Neural cell (in vitro differentiated cells): ENCODE results near the gene MAP2K7. TPM values are rescaled to one million over a fixed set of nuclear protein-coding genes. Genes with fewer than 3 reads are reported as not detected.

Source experiments
- H2AFZ ChIP-seq: fragments of 200-600, 300-800 bp; sonication (generic), shearing (Covaris generic); 2 replicates; pipeline ENCODE4 v1.6.0; 2014; ENCODE audit warnings: low read depth, mild to moderate bottlenecking, antibody characterized with exemption, low read length, moderate library complexity
- H3F3A ChIP-seq: fragments of 200-600 bp; shearing (Covaris generic); 2 replicates; pipeline ENCODE4 v1.6.1; 2016; ENCODE audit warnings: mild to moderate bottlenecking, moderate library complexity, mixed read lengths, antibody characterized with exemption, low read length; ENCODE audit not compliant: insufficient read depth, poor library complexity, severe bottlenecking
- H3K27ac ChIP-seq: fragments of 200-600, 300-800 bp; sonication (generic), shearing (Covaris generic); 2 replicates; pipeline ENCODE4 v1.5.1; 2014; ENCODE audit warnings: mild to moderate bottlenecking, low read length, moderate library complexity
- H3K27me3 ChIP-seq: fragments of 300-800, 200-600 bp; sonication (generic), shearing (Covaris generic); 2 replicates; pipeline ENCODE4 v1.6.0; 2014; ENCODE audit warnings: mild to moderate bottlenecking, low read depth, low read length, moderate library complexity; ENCODE audit not compliant: insufficient read depth
- H3K36me3 ChIP-seq: fragments of 300-800, 200-600 bp; sonication (generic), shearing (Covaris generic); 2 replicates; pipeline ENCODE4 v1.5.1; 2014; ENCODE audit warnings: mild to moderate bottlenecking, antibody characterized with exemption, low read length, moderate library complexity; ENCODE audit not compliant: insufficient read depth
- H3K4me2 ChIP-seq: fragments of 300-800, 200-600 bp; sonication (generic), shearing (Covaris generic); 2 replicates; pipeline ENCODE4 v1.6.0; 2014; ENCODE audit warnings: mild to moderate bottlenecking, low read length
- H3K4me3 ChIP-seq: fragments of 300-800, 200-600 bp; sonication (generic), shearing (Covaris generic); 2 replicates; pipeline ENCODE4 v1.5.1; 2014; ENCODE audit warnings: mild to moderate bottlenecking, low read length, moderate library complexity
- H3K79me2 ChIP-seq: fragments of 200-600 bp; shearing (Covaris generic); replicated peaks from 2 replicates; pipeline ENCODE4 v1.6.0; 2014; ENCODE audit warnings: mild to moderate bottlenecking, low read length, moderate library complexity; ENCODE audit not compliant: insufficient read depth
- H3K9ac ChIP-seq: fragments of 300-800, 200-600 bp; sonication (generic), shearing (Covaris generic); 2 replicates; pipeline ENCODE4 v1.6.1; 2016; ENCODE audit warnings: mild to moderate bottlenecking, low read length, mixed read lengths
- H3K9me2 ChIP-seq: fragments of 200-600 bp; shearing (Covaris generic); 2 replicates; pipeline ENCODE4 v1.6.1; 2016; ENCODE audit warnings: mild to moderate bottlenecking, low read length, mixed read lengths; ENCODE audit not compliant: insufficient read depth
- H3K9me3 ChIP-seq: fragments of 200-600, 300-800 bp; sonication (generic), shearing (Covaris generic); 2 replicates; pipeline ENCODE4 v1.6.1; 2016; ENCODE audit warnings: mild to moderate bottlenecking, mixed run types, low read length, moderate library complexity, mixed read lengths
- H4K20me1 ChIP-seq: fragments of 200-600 bp; shearing (Covaris generic); 2 replicates; pipeline ENCODE4 v1.6.1; 2016; ENCODE audit warnings: mild to moderate bottlenecking, mixed run types; ENCODE audit not compliant: insufficient read depth
- EP300 ChIP-seq: fragments of 450-650 bp; conservative IDR thresholded peaks from 2 replicates; pipeline ENCODE4 v1.6.1; 2014; ENCODE audit warnings: antibody characterized with exemption, mild to moderate bottlenecking, moderate library complexity; ENCODE audit not compliant: poor library complexity, severe bottlenecking
- EZH2 ChIP-seq: fragments of 200-600, 300-800 bp; shearing (Covaris generic), sonication (generic); IDR thresholded peaks from 2 replicates; pipeline ENCODE4 v1.6.1; 2014; ENCODE audit warnings: antibody characterized with exemption, low read length, borderline replicate concordance, mild to moderate bottlenecking; ENCODE audit not compliant: insufficient read depth, poor library complexity, severe bottlenecking
- MXI1 ChIP-seq: fragments of 450-650 bp; conservative IDR thresholded peaks from 2 replicates; pipeline ENCODE4 v1.6.1; 2014; ENCODE audit warnings: antibody characterized with exemption, mild to moderate bottlenecking; ENCODE audit not compliant: poor library complexity, severe bottlenecking
- POLR2AphosphoS5 ChIP-seq: IDR thresholded peaks from 2 replicates; pipeline ENCODE4 v1.6.1; 2012
- RAD21 ChIP-seq: fragments of 450-650 bp; conservative IDR thresholded peaks from 2 replicates; pipeline ENCODE4 v1.6.1; 2014; ENCODE audit warnings: antibody characterized with exemption, mild to moderate bottlenecking, moderate library complexity
- SMC3 ChIP-seq: fragments of 450-650 bp; conservative IDR thresholded peaks from 2 replicates; pipeline ENCODE4 v1.6.1; 2014; ENCODE audit warnings: antibody characterized with exemption, mild to moderate bottlenecking, moderate library complexity; ENCODE audit not compliant: poor library complexity
- TAF1 ChIP-seq: IDR thresholded peaks from 2 replicates; pipeline ENCODE4 v1.6.1; 2012; ENCODE audit warnings: low read depth
- polyA plus RNA-seq: library from polyadenylated mRNA; depleted of rRNA; stranded (reverse); fragments of >200 nt; gene quantifications from 2 replicates; pipeline ENCODE4 v1.2.3, GENCODE V29; 2014
- TF ChIP-seq, protein P1 (sequence below): fragments of 450-650 bp; IDR thresholded peaks from 2 replicates; pipeline ENCODE4 v1.5.1; 2014; ENCODE audit warnings: antibody characterized with exemption, mild to moderate bottlenecking, moderate library complexity; ENCODE audit not compliant: poor library complexity, severe bottlenecking
- TF ChIP-seq, protein P2 (sequence below): IDR thresholded peaks from 2 replicates; pipeline ENCODE4 v1.6.1; 2012; ENCODE audit warnings: borderline replicate concordance

Gene MAP2K7
- polyA plus RNA-seq, 1 donor from 2014 or later, result 9.2 TPM

DNA sequence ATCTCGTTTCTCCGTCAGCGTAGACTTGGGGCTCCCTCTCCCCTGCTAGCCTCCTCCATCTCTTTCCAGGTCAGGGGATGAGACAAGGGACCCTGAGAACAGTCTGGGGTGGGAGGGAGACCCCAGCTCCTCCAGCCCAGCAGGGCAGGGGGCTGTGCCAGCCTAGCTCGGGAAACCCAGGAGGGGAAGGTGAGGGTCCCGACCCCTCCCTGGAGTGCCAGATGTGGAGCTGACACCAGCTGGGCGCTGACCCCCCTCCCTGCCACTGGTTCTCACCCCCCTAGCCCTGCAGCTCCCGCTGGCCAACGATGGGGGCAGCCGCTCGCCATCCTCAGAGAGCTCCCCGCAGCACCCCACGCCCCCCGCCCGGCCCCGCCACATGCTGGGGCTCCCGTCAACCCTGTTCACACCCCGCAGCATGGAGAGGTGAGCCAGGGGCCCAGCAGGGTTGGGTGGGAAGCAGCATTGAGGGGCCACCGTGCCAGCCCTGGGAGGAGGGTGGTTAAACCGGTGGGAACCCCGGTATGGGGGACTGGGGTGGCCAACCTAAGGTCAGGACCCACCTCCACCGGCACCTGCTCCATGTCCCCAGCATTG lies 5.9 kb downstream of the MAP2K7 start:
- Histone ChIP-seq H2AFZ (no peak overlapping the region), H3K4me2 (no peak overlapping the region), H3K4me3 (no peak overlapping the region), H3K27ac (no peak overlapping the region), H4K20me1 (no peaks in the 10 kb centered on the region), H3K27me3 (peaks cover 6% of the 10 kb centered on the region), H3F3A (no peaks in the 10 kb centered on the region), H3K9me3 (no peaks in the 10 kb centered on the region), H3K9me2 (no peaks in the 10 kb centered on the region), H3K79me2 (peaks cover 17% of the 10 kb centered on the region), H3K9ac (no peak overlapping the region), H3K36me3 (no peaks in the 10 kb centered on the region)
- TF ChIP-seq, protein P1, sequence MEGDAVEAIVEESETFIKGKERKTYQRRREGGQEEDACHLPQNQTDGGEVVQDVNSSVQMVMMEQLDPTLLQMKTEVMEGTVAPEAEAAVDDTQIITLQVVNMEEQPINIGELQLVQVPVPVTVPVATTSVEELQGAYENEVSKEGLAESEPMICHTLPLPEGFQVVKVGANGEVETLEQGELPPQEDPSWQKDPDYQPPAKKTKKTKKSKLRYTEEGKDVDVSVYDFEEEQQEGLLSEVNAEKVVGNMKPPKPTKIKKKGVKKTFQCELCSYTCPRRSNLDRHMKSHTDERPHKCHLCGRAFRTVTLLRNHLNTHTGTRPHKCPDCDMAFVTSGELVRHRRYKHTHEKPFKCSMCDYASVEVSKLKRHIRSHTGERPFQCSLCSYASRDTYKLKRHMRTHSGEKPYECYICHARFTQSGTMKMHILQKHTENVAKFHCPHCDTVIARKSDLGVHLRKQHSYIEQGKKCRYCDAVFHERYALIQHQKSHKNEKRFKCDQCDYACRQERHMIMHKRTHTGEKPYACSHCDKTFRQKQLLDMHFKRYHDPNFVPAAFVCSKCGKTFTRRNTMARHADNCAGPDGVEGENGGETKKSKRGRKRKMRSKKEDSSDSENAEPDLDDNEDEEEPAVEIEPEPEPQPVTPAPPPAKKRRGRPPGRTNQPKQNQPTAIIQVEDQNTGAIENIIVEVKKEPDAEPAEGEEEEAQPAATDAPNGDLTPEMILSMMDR, result no peak
- TF ChIP-seq TAF1 (no peak), RAD21 (no peak), MXI1 (no peak), EZH2 (no peak), POLR2AphosphoS5 (no peak), SMC3 (no peak), EP300 (no peak)
- TF ChIP-seq, protein P2, sequence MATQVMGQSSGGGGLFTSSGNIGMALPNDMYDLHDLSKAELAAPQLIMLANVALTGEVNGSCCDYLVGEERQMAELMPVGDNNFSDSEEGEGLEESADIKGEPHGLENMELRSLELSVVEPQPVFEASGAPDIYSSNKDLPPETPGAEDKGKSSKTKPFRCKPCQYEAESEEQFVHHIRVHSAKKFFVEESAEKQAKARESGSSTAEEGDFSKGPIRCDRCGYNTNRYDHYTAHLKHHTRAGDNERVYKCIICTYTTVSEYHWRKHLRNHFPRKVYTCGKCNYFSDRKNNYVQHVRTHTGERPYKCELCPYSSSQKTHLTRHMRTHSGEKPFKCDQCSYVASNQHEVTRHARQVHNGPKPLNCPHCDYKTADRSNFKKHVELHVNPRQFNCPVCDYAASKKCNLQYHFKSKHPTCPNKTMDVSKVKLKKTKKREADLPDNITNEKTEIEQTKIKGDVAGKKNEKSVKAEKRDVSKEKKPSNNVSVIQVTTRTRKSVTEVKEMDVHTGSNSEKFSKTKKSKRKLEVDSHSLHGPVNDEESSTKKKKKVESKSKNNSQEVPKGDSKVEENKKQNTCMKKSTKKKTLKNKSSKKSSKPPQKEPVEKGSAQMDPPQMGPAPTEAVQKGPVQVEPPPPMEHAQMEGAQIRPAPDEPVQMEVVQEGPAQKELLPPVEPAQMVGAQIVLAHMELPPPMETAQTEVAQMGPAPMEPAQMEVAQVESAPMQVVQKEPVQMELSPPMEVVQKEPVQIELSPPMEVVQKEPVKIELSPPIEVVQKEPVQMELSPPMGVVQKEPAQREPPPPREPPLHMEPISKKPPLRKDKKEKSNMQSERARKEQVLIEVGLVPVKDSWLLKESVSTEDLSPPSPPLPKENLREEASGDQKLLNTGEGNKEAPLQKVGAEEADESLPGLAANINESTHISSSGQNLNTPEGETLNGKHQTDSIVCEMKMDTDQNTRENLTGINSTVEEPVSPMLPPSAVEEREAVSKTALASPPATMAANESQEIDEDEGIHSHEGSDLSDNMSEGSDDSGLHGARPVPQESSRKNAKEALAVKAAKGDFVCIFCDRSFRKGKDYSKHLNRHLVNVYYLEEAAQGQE, result no peak

DNA sequence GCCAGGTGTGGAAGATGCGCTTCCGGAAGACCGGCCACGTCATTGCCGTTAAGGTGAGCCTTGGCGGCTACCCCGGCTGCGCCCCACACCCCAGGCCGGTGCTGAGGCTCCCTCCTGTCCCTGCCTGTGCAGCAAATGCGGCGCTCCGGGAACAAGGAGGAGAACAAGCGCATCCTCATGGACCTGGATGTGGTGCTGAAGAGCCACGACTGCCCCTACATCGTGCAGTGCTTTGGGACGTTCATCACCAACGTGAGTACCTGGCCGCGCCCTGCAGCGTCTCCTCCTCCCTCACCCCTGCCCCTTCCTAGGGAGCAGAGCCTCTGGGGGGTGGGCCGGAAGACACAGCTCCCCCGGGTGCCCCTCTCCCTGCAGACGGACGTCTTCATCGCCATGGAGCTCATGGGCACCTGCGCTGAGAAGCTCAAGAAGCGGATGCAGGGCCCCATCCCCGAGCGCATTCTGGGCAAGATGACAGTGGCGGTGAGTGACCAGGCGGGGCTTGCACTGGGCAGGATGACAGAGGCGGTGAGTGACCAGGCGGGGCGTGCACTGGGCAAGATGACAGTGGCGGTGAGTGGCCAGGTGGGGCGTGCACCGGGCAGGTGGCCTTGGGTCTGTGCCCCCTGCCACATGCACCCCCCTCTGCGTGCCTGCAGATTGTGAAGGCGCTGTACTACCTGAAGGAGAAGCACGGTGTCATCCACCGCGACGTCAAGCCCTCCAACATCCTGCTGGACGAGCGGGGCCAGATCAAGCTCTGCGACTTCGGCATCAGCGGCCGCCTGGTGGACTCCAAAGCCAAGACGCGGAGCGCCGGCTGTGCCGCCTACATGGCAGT lies 6.9 kb downstream of the MAP2K7 start:
- Histone ChIP-seq H4K20me1 (no peaks in the 10 kb centered on the region), H3K36me3 (no peaks in the 10 kb centered on the region), H3F3A (no peaks in the 10 kb centered on the region), H3K4me2 (no peak overlapping the region), H3K4me3 (no peak overlapping the region), H3K9ac (no peak overlapping the region), H2AFZ (no peak overlapping the region), H3K9me3 (no peaks in the 10 kb centered on the region), H3K9me2 (no peaks in the 10 kb centered on the region), H3K27me3 (peaks cover 16% of the 10 kb centered on the region), H3K79me2 (peaks cover 7% of the 10 kb centered on the region), H3K27ac (no peak overlapping the region)
- TF ChIP-seq POLR2AphosphoS5, result no peak
- TF ChIP-seq, protein P2, result no peak
